H9 (cell line): Measurements from ENCODE around the gene OVOL1. TPM values are rescaled to one million over a fixed set of nuclear protein-coding genes. Genes with fewer than 3 reads are reported as not detected.
A peak's percentile ranks its signal among the peaks of the same experiment; 100 is the strongest.

Experiments used
- DNase-seq: peaks from one replicate; pipeline ENCODE4 v3.0.0-alpha.2; 2017
- H2AFZ ChIP-seq: one replicate; pipeline ENCODE4 v1.6.1; 2013; ENCODE audit warnings: mild to moderate bottlenecking, low read length, control low read depth, moderate library complexity
- H2AK5ac ChIP-seq: 2 replicates; pipeline ENCODE4 v1.6.1; 2013; ENCODE audit warnings: low read length, control low read depth, mixed read lengths; ENCODE audit not compliant: insufficient read length
- H2BK120ac ChIP-seq: one replicate; pipeline ENCODE4 v1.6.1; 2013; ENCODE audit warnings: low read depth, mild to moderate bottlenecking, low read length, control low read depth, inconsistent platforms; ENCODE audit not compliant: poor library complexity, severe bottlenecking
- H2BK12ac ChIP-seq: 2 replicates; pipeline ENCODE4 v1.6.1; 2013; ENCODE audit warnings: low read length, control low read depth, mixed read lengths, low read depth; ENCODE audit not compliant: insufficient read length
- H2BK15ac ChIP-seq: 2 replicates; pipeline ENCODE4 v1.6.1; 2013; ENCODE audit warnings: low read depth, low read length, control low read depth
- H2BK20ac ChIP-seq: one replicate; pipeline ENCODE4 v1.6.1; 2013; ENCODE audit warnings: low read depth, mild to moderate bottlenecking, low read length, control low read depth, inconsistent platforms; ENCODE audit not compliant: poor library complexity, severe bottlenecking
- H2BK5ac ChIP-seq: 2 replicates; pipeline ENCODE4 v1.6.1; 2013; ENCODE audit warnings: low read length, control low read depth, mixed read lengths; ENCODE audit not compliant: insufficient read length
- H3K14ac ChIP-seq: 2 replicates; pipeline ENCODE4 v1.6.1; 2013; ENCODE audit warnings: low read length, control low read depth; ENCODE audit not compliant: insufficient read depth
- H3K18ac ChIP-seq: 2 replicates; pipeline ENCODE4 v1.6.1; 2013; ENCODE audit warnings: low read depth, mild to moderate bottlenecking, mixed read lengths, low read length, control low read depth; ENCODE audit not compliant: insufficient read length
- H3K23ac ChIP-seq: 2 replicates; pipeline ENCODE4 v1.6.1; 2013; ENCODE audit warnings: low read length, control low read depth, mixed read lengths, low read depth; ENCODE audit not compliant: insufficient read length
- H3K23me2 ChIP-seq: 2 replicates; pipeline ENCODE4 v1.6.1; 2013; ENCODE audit warnings: low read depth, mild to moderate bottlenecking, mixed read lengths, low read length, control low read depth; ENCODE audit not compliant: insufficient read length, poor library complexity, severe bottlenecking
- H3K27ac ChIP-seq: 2 replicates; pipeline ENCODE4 v1.5.1; 2013; ENCODE audit warnings: low read length, control low read depth, mixed read lengths, low read depth; ENCODE audit not compliant: insufficient read length
- H3K27me3 ChIP-seq: 2 replicates; pipeline ENCODE4 v1.6.1; 2013; ENCODE audit warnings: low read length, control low read depth, inconsistent platforms; ENCODE audit not compliant: insufficient read depth
- H3K4ac ChIP-seq: 2 replicates; pipeline ENCODE4 v1.6.1; 2013; ENCODE audit warnings: low read depth, mild to moderate bottlenecking, control low read depth, inconsistent platforms, low read length, moderate library complexity
- H3K4me1 ChIP-seq: 2 replicates; pipeline ENCODE4 v1.6.1; 2013; ENCODE audit warnings: low read length, control low read depth, inconsistent platforms; ENCODE audit not compliant: insufficient read depth
- H3K4me2 ChIP-seq: 2 replicates; pipeline ENCODE4 v1.6.1; 2013; ENCODE audit warnings: low read length, control low read depth, mixed read lengths; ENCODE audit not compliant: insufficient read length, insufficient read depth
- H3K56ac ChIP-seq: 2 replicates; pipeline ENCODE4 v1.6.1; 2013; ENCODE audit warnings: low read depth, mild to moderate bottlenecking, mixed read lengths, low read length, control low read depth; ENCODE audit not compliant: insufficient read length
- H3K79me1 ChIP-seq: 2 replicates; pipeline ENCODE4 v1.6.1; 2013; ENCODE audit warnings: low read depth, mild to moderate bottlenecking, moderate library complexity, low read length, control low read depth, inconsistent platforms; ENCODE audit not compliant: insufficient read depth, poor library complexity, severe bottlenecking
- H3K79me2 ChIP-seq: 2 replicates; pipeline ENCODE4 v1.6.1; 2013; ENCODE audit warnings: low read length, control low read depth, inconsistent platforms; ENCODE audit not compliant: insufficient read depth
- H3K9ac ChIP-seq: 2 replicates; pipeline ENCODE4 v1.6.1; 2013; ENCODE audit warnings: low read length, control low read depth, mixed read lengths; ENCODE audit not compliant: insufficient read length; ENCODE audit errors: extremely low read depth
- H3K9me3 ChIP-seq: one replicate; pipeline ENCODE4 v1.6.1; 2013; ENCODE audit warnings: low read depth, low read length, inconsistent platforms; ENCODE audit not compliant: control insufficient read depth
- H3T11ph ChIP-seq: one replicate; pipeline ENCODE4 v1.6.1; 2013; ENCODE audit warnings: mild to moderate bottlenecking, low read length, control low read depth, inconsistent platforms
- H4K20me1 ChIP-seq: one replicate; pipeline ENCODE4 v1.6.1; 2013; ENCODE audit not compliant: control insufficient read depth, insufficient read length, insufficient read depth
- H4K5ac ChIP-seq: 2 replicates; pipeline ENCODE4 v1.6.1; 2013; ENCODE audit warnings: low read depth, mild to moderate bottlenecking, mixed read lengths, low read length, control low read depth; ENCODE audit not compliant: insufficient read length
- H4K8ac ChIP-seq: replicated peaks from 2 replicates; pipeline ENCODE4 v1.6.1; 2013; ENCODE audit warnings: low read length, control low read depth, mixed read lengths, low read depth; ENCODE audit not compliant: insufficient read length
- H4K91ac ChIP-seq: 2 replicates; pipeline ENCODE4 v1.6.1; 2013; ENCODE audit warnings: low read depth, mild to moderate bottlenecking, moderate library complexity, mixed read lengths, low read length, control low read depth; ENCODE audit not compliant: insufficient read length
- H3K27ac Mint-ChIP-seq, 3 experiments: 2 replicates in 2 of 3; 3 replicates in 1 of 3; pipeline ENCODE4 v1.8.0; 2020 to 2021; ENCODE audit warnings: mixed read lengths in 3 of 3, mild to moderate bottlenecking in 1 of 3, moderate library complexity in 1 of 3
- H3K27me3 Mint-ChIP-seq: 2 replicates; pipeline ENCODE4 v1.8.0; 2021; ENCODE audit warnings: low read depth, mild to moderate bottlenecking, moderate library complexity, mixed read lengths
- H3K36me3 Mint-ChIP-seq, 3 experiments: 2 replicates in 2 of 3; 3 replicates in 1 of 3; pipeline ENCODE4 v1.8.0; 2020 to 2021; ENCODE audit warnings: low read depth in 3 of 3, mixed read lengths in 3 of 3; ENCODE audit not compliant: insufficient read depth in 1 of 3
- H3K4me1 Mint-ChIP-seq, 2 experiments: 2 replicates each; pipeline ENCODE4 v1.8.0; 2020; ENCODE audit warnings: mixed read lengths in 2 of 2
- H3K4me3 Mint-ChIP-seq, 2 experiments: 2 replicates in 1 of 2; 3 replicates in 1 of 2; pipeline ENCODE4 v1.8.0; 2020 to 2021; ENCODE audit warnings: mild to moderate bottlenecking in 2 of 2, mixed read lengths in 2 of 2, moderate library complexity in 1 of 2
- H3K9me3 Mint-ChIP-seq, 2 experiments: 2 replicates in 1 of 2; 3 replicates in 1 of 2; pipeline ENCODE4 v1.8.0; 2020; ENCODE audit warnings: mild to moderate bottlenecking in 2 of 2, mixed read lengths in 2 of 2, moderate library complexity in 1 of 2
- CTCF ChIP-seq: fragments of 200-600 bp; sonication (generic); conservative IDR thresholded peaks from 3 replicates; pipeline ENCODE4 v1.8.0; 2021; ENCODE audit warnings: antibody characterized with exemption, mild to moderate bottlenecking
- WGBS: extraction: QIAGEN DNeasy Blood & Tissue Kit; methylation state at CpG from one replicate; pipeline ENCODE4 v1.1.7; 2013; ENCODE audit warnings: missing lambda C conversion rate, low lambda C conversion rate, mixed read lengths; ENCODE audit not compliant: insufficient read length; ENCODE audit errors: extremely low coverage; 5-methylcytosine and 5-hydroxymethylcytosine counted together
- total RNA-seq: library from RNA; stranded (reverse); gene quantifications from 2 replicates; pipeline ENCODE4 v1.2.1, GENCODE V29; 2021

Gene OVOL1
- total RNA-seq, 1 experiment from 2014 or later, result 5.1 TPM

GRCh38 chr11:65774525-65775306 is 12.1 kb upstream of the OVOL1 start:
- WGBS, result no CpG with 5 or more reads among the region's 9 CpGs
- Mint-ChIP-seq H3K27ac (peak overlapping the region in 1 of 3 experiments; percentile 47; a peak in 1 of 7 replicates), H3K36me3 (peaks cover 0 to 18% (median 8%) of the 10 kb centered on the region in 3 experiments; a peak in 5 of 7 replicates), H3K4me3 (no peak overlapping the region), H3K4me1 (no peaks in the 10 kb centered on the region), H3K27me3 (no peaks in the 10 kb centered on the region; the same call in 1 of the 2 replicates), H3K9me3 (peaks cover under 1 to 2% of the 10 kb centered on the region in 2 experiments; a peak in 3 of 5 replicates)
- H3K79me2 ChIP-seq, result no peaks in the 10 kb centered on the region
- H2BK15ac ChIP-seq, result no peak overlapping the region
- no peak overlapping the region for H4K91ac ChIP-seq
- no peaks in the 10 kb centered on the region for H4K20me1 ChIP-seq
- H3K9me3 ChIP-seq, result no peaks in the 10 kb centered on the region
- H3K4me2 ChIP-seq, result no peak overlapping the region
- no peak overlapping the region for H3K14ac ChIP-seq
- no peak overlapping the region for H2BK120ac ChIP-seq
- H3K79me1 ChIP-seq, result no peaks in the 10 kb centered on the region
- no peak overlapping the region for H3K18ac ChIP-seq
- no peak overlapping the region for H4K5ac ChIP-seq
- H2BK5ac ChIP-seq, result no peak overlapping the region
- no peak overlapping the region for H4K8ac ChIP-seq
- H2BK12ac ChIP-seq, result no peak overlapping the region
- no peak overlapping the region for H3K27ac ChIP-seq
- H3K23me2 ChIP-seq, result peaks cover 3% of the 10 kb centered on the region
- H3K23ac ChIP-seq, result no peak overlapping the region
- H3K56ac ChIP-seq, result no peak overlapping the region
- no peaks in the 10 kb centered on the region for H3K27me3 ChIP-seq
- H2AK5ac ChIP-seq, result no peak overlapping the region
- no peak overlapping the region for H2BK20ac ChIP-seq
- no peaks in the 10 kb centered on the region for H3K4me1 ChIP-seq
- H3K4ac ChIP-seq, result no peak overlapping the region
- TF ChIP-seq CTCF, result no peak
- DNase-seq, result no peak
- no peak overlapping the region for H3K9ac ChIP-seq
- no peak overlapping the region for H2AFZ ChIP-seq
- H3T11ph ChIP-seq, result no peak overlapping the region
